Measurements from ENCODE around the gene C2orf81.
A peak's percentile ranks its signal among the peaks of the same experiment; 100 is the strongest.
"Not testable (repeated sequence)": the region's sequence is repeated elsewhere in the genome, so short reads cannot be mapped to it uniquely, and the experiment has no call there.

C2orf81 gene

GRCh38 chr2:74442483-74443297, 21.3 kb upstream of the C2orf81 start:
- DNase-seq = not testable (repeated sequence)

- DNase-seq = peak; percentile 49
These were observed 20.5 kb upstream of the C2orf81 start, which contains the start of gene RTKN for GRCh38 chr2:74441690-74442482. RTKN (minus strand) TSS chr2:74441937; CDS start chr2:74441816, 121 bp downstream.

- no peak for DNase-seq
These were observed 19.8 kb upstream of the C2orf81 start for GRCh38 chr2:74441170-74441689.

- DNase-seq = peak; percentile 47
These were observed 19.2 kb upstream of the C2orf81 start for GRCh38 chr2:74440378-74441169.

GRCh38 chr2:74439803-74440377, 18.5 kb upstream of the C2orf81 start:
- no peak for DNase-seq

- no peak for DNase-seq
These were observed 18.0 kb upstream of the C2orf81 start for GRCh38 chr2:74439373-74439772.

- no peak for DNase-seq
These were observed 16.8 kb upstream of the C2orf81 start for GRCh38 chr2:74438248-74438647.

GRCh38 chr2:74436848-74437695, 15.7 kb upstream of the C2orf81 start:
- DNase-seq = no peak

- DNase-seq = no peak
These were observed 14.8 kb upstream of the C2orf81 start for GRCh38 chr2:74436111-74436805.

GRCh38 chr2:74430502-74430901, 9.1 kb upstream of the C2orf81 start:
- no peak for DNase-seq

- no peak for DNase-seq
These were observed 8.3 kb upstream of the C2orf81 start for GRCh38 chr2:74429487-74430451.

- no peak for DNase-seq
These were observed 7.3 kb upstream of the C2orf81 start for GRCh38 chr2:74428675-74429074.

GRCh38 chr2:74427551-74427950, 6.1 kb upstream of the C2orf81 start:
- no peak for DNase-seq

- DNase-seq = no peak
These were observed 4.9 kb upstream of the C2orf81 start for GRCh38 chr2:74426181-74426758.

GRCh38 chr2:74425523-74425922, 4.1 kb upstream of the C2orf81 start:
- DNase-seq = no peak

- DNase-seq = no peak
These were observed 3.6 kb upstream of the C2orf81 start for GRCh38 chr2:74424995-74425406.

GRCh38 chr2:74424139-74424992, 2.9 kb upstream of the C2orf81 start:
- no peak for DNase-seq
